Bone marrow (tissue), 2 donors: Measurements from ENCODE around the gene CRISP2.

Experiments
- DNase-seq, 2 donors: peaks; one replicate each; lab custom pipeline; 2025; lab: John Stamatoyannopoulos, UW

The CRISP2 gene

DNA sequence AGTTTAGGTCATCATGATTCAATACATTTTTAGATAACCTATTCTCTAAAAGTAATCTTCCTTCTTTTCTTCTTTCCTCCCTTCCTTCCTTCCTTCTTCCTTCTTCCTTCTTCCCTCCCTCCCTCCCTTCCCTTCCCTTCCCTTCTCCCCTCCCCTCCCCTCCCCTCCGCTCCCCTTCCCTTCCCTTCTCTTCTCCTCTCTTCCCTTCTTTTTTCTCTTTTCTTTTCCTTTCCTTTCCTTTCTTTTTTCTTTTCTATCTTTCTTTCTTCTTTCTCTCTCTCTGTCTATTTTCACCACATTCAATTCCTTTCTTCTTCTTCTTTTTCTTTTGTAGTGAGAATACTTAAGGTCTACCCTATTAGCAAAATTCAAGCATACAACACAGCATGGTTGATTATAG, 59.4 kb downstream of the CRISP2 start:
- DNase-seq, result no peak

DNA sequence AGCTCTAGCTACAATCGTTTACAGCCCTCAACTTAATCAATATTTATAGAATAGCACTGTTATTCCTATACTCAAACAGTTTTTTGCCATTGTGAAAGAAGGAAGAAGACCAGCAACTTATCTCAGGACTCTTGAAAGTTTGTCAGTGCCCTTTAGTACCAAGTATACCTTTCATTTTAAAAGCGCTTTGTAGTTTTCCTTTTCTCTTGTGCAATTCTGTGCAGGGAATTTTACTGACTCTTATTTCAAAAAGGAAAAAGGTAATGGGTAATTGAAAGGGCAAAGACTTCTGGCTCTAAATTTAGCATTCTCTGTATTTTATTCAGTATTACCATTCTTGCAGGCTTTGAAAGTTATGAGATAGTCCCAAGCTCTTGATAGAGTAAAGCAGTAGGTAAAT, 59.9 kb downstream of the CRISP2 start:
- no peak for DNase-seq

DNA sequence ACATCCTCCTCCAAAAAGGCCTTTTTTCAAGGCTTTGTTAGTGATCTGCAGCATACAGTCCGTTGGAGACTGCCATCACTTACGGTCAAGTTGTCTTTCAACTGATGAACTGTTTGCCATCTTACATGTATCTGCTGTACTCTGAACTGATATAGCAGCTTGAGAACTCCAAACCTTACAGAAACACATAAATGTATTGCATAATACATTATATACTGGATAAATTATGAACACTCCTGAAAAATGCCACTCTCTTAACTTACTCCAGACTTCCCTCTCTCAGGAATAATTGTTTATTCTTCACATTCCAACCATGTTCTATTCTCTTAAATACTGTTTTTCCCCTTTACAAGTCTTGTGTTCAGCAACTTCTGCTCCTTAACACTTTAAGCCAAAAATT, 62.1 kb downstream of the CRISP2 start:
- no peak for DNase-seq

DNA sequence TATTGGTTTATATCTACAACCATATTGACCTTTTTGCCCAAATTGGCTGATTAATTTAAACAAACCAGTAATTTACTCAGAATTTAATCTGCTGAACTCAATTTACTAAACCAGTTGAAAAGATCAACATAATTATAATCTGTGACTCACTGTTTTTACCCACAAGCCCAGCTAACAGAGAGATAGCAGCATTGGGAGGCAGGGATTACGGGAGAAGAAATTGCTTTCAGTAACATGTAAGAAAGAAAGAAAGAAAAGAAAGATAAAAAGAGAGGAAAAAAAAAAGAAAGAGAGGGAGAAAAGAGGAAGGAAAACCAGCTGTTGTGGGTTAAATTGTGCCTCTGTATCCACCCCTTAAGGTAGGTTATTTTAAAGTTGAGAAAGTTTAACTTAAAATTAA, 63.4 kb downstream of the CRISP2 start:
- DNase-seq, result no peak

DNA sequence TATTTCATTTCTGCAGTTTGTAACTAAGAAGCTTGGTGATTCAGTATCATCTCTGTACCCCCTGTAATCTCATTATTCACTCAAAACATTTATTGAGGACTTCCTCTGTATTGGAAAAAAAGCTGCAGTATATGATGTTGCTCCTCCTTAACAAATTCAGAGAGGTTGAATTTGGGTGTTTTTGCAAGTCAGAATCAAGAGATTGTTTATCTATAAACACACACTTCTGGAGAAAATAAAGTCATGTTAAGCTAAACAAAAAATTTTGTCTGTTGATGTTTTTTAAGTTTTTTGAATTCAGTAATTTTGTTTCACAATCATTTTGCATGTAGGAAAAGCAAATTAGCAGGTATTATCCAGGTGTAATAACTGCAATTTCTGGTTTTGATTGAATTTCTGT, 65.3 kb downstream of the CRISP2 start:
- no peak for DNase-seq

DNA sequence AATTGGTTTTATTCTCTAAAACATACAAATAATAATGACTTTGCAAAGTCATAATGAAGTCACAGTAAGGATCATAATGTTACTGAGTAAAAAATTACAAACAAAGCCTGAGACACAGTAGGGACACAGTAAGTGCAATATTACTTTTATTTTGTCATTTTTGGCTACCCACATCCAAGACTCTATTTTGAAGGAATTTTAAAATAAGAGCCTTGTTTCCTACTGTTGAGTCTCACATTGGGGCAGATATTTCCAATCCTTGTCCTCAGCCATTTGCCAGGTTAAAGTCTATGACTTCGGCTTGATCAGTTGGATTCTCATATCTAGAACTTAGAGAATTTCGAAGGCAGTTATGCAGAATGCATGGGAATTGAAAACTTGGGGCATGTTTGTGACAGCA, 65.9 kb downstream of the CRISP2 start:
- DNase-seq, result no peak

DNA sequence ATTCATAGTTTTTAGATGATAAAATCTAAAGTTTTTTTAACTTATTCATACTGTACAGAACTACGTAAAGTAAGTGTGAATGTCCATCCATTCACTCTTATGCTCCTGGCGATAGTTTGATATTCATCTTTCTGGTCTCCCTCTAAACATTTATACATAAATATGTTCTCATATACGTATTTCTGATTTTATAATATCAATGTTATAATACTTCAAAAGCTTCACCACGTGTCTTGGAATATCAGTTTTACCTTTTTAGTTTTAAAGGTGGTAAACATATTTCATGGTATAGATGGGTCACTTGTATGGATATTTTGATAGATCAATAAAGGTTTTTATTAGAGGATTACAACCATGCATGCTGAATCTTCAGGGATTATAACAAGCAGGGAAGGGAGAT, 66.4 kb downstream of the CRISP2 start:
- no peak for DNase-seq

DNA sequence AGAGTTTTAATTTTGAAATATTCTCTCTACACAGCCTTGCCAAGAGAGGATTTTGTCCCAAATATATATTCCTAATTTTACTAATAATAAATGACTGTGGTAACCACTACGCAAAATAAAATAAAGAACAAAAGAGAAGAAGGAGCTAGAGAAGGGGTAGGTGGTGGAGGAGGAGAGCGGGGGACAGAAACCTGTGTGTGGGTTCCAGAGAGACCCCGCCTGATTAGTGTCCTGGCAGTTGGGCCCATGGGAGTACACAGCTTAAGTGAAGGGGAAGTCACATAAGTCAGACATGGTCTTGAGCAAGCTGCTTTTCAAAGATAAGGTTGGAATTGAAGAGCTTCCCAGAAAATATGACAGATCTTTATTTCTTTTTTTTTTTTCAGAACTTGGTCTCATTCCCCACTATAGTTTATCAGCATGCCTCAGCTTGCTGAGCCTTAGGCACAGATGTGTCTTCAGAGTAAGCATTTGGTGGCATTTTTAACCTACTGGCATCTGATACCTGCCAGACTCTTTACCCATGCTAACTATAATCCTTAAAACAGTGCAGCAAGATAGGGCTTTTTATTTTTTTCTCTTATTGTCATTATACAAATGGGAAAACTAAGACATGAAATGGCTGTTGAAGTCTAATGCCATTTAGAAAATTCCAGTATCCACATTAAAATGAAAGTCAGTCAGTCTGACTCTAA, 67.1 kb downstream of the CRISP2 start:
- peak in 1 of 2 donors; percentile 11 for DNase-seq

DNA sequence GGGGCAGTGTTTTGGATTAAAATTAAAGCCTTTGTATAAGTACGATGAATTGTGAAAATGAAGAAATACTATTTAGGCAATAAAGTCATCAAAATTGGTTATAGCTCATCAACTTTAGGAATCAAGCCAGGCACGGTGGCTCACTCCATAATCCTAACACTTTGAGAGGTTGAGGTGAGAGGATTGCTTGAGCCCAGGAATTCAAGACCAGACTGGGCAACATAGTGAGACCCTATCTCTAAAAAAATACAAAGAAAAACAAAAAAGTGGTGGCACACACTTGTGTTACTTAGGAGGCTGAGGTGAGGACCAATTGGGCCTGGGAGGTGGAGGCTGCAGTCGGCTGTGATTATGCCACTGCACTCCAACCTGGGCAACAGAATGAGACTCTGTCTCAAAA, 68.2 kb downstream of the CRISP2 start:
- DNase-seq, result no peak
